Embryonic facial prominence (tissue), 1 donor: ENCODE data around the gene ADH1A.
"Not testable (repeated sequence)": the region's sequence is repeated elsewhere in the genome, so short reads cannot be mapped to it uniquely, and the experiment has no call there.

Experiments
- DNase-seq: peaks from one replicate; pipeline ENCODE4 v3.0.0-alpha.2; 2016; ENCODE audit errors: extremely low spot score

Gene ADH1A

GRCh38 chr4:99281261-99281660 lies 9.5 kb downstream of the ADH1A start:
- DNase-seq, result no peak

- DNase-seq, result no peak
Measured at GRCh38 chr4:99276417-99276816, 14.4 kb downstream of the ADH1A start.

GRCh38 chr4:99275885-99276284 lies 14.9 kb downstream of the ADH1A start:
- no peak for DNase-seq

- DNase-seq, result no peak
Measured at GRCh38 chr4:99275050-99275449, 15.7 kb downstream of the ADH1A start.

GRCh38 chr4:99273704-99274103 lies 17.1 kb downstream of the ADH1A start:
- no peak for DNase-seq

GRCh38 chr4:99264927-99265326 lies 25.9 kb downstream of the ADH1A start:
- DNase-seq, result no peak

GRCh38 chr4:99252746-99253145 lies 38.0 kb downstream of the ADH1A start:
- DNase-seq, result no peak

GRCh38 chr4:99248714-99249113 lies 42.1 kb downstream of the ADH1A start:
- no peak for DNase-seq

- DNase-seq, result no peak
Measured at GRCh38 chr4:99235955-99236354, 54.8 kb downstream of the ADH1A start.

- no peak for DNase-seq
Measured at GRCh38 chr4:99234331-99235010, 56.3 kb downstream of the ADH1A start.

- DNase-seq, result not testable (repeated sequence)
Measured at GRCh38 chr4:99233397-99233796, 57.4 kb downstream of the ADH1A start.

GRCh38 chr4:99228706-99229105 lies 62.1 kb downstream of the ADH1A start:
- DNase-seq, result not testable (repeated sequence)

GRCh38 chr4:99227646-99228045 lies 63.1 kb downstream of the ADH1A start:
- not testable (repeated sequence) for DNase-seq
